NCI-H1417 treated with DMSO at 0.1 percent for 48 hours (cell line): Measurements from ENCODE around the gene H2AZ1.
"Not testable (repeated sequence)": the region's sequence is repeated elsewhere in the genome, so short reads cannot be mapped to it uniquely, and the experiment has no call there.

Experiments
- DNase-seq: peaks from one replicate; lab custom pipeline; 2025; lab: John Stamatoyannopoulos, UW

The H2AZ1 gene

GRCh38 chr4:99949999-99950912 is at the start of gene H2AZ1:
TSS of gene H2AZ1 (minus strand) at chr4:99950275. CDS start at chr4:99950170, 105 bp downstream.
- peak; percentile 88 for DNase-seq

- DNase-seq = peak; percentile 25
Measured at GRCh38 chr4:99998062-99998867, 48.2 kb upstream of the H2AZ1 start.

GRCh38 chr4:99991741-99992140 is 41.7 kb upstream of the H2AZ1 start:
- DNase-seq = no peak

- DNase-seq = no peak
Measured at GRCh38 chr4:99987681-99988080, 37.6 kb upstream of the H2AZ1 start.

- no peak for DNase-seq
Measured at GRCh38 chr4:99986792-99987191, 36.7 kb upstream of the H2AZ1 start.

GRCh38 chr4:99983289-99983943 is 33.3 kb upstream of the H2AZ1 start:
- DNase-seq = no peak

GRCh38 chr4:99979872-99980271 is 29.8 kb upstream of the H2AZ1 start:
- no peak for DNase-seq

GRCh38 chr4:99971453-99972111 is 21.5 kb upstream of the H2AZ1 start:
- DNase-seq = no peak

- DNase-seq = no peak
Measured at GRCh38 chr4:99968330-99968729, 18.3 kb upstream of the H2AZ1 start.

- DNase-seq = no peak
Measured at GRCh38 chr4:99966692-99967091, 16.6 kb upstream of the H2AZ1 start.

GRCh38 chr4:99965674-99966350 is 15.7 kb upstream of the H2AZ1 start:
- no peak for DNase-seq

GRCh38 chr4:99965173-99965572 is 15.1 kb upstream of the H2AZ1 start:
- no peak for DNase-seq

- DNase-seq = no peak
Measured at GRCh38 chr4:99961711-99962110, 11.6 kb upstream of the H2AZ1 start.

GRCh38 chr4:99960648-99961047 is 10.6 kb upstream of the H2AZ1 start:
- no peak for DNase-seq

GRCh38 chr4:99958207-99958606 is 8.1 kb upstream of the H2AZ1 start:
- not testable (repeated sequence) for DNase-seq

- DNase-seq = no peak
Measured at GRCh38 chr4:99950913-99951254, 809 bp upstream of the H2AZ1 start.

GRCh38 chr4:99949034-99949998 is 759 bp downstream of the H2AZ1 start:
- peak; percentile 42 for DNase-seq

GRCh38 chr4:99947608-99948007 is 2.5 kb downstream of the H2AZ1 start:
- DNase-seq = no peak

- no peak for DNase-seq
Measured at GRCh38 chr4:99947190-99947578, 2.9 kb downstream of the H2AZ1 start.
